Choroid plexus epithelial cell (primary cell): Measurements from ENCODE around the gene THSD7B.

Source experiments
- DNase-seq: peaks from one replicate; pipeline ENCODE4 v3.0.0-alpha.2; 2010; ENCODE audit warnings: low read depth
- H3K4me3 ChIP-seq: 2 replicates; pipeline ENCODE4 v1.5.1; 2011; ENCODE audit warnings: low read depth, mild to moderate bottlenecking, control low read depth, low read length, moderate library complexity
- TF ChIP-seq, protein P1 (sequence below): conservative IDR thresholded peaks from 2 replicates; pipeline ENCODE4 v1.5.1; 2011; ENCODE audit warnings: low read depth, mild to moderate bottlenecking, control low read depth, inconsistent platforms, low read length, moderate library complexity

THSD7B gene

GRCh38 chr2:137205324-137205723, 440.0 kb downstream of the THSD7B start:
- no peak for DNase-seq

DNA sequence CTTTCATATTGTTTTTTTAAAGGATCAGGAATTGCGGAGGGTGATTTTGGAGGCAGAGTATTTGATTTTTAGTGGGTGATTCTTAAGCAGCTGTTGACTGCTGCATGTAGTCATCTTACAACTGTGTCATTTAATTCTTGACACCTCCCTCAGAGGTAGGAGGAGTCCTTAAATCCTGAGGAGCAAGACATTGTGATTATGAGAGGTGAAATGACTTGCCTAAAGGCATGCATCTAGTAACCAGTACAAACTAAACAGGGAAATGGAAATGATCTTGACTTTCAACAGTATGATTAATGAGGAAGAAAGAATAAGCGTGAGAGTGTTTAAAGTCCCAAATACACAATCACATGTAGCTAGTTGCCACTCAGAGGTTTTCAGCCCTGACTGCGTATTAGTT, 440.7 kb downstream of the THSD7B start:
- no peak for DNase-seq
- TF ChIP-seq, protein P1, sequence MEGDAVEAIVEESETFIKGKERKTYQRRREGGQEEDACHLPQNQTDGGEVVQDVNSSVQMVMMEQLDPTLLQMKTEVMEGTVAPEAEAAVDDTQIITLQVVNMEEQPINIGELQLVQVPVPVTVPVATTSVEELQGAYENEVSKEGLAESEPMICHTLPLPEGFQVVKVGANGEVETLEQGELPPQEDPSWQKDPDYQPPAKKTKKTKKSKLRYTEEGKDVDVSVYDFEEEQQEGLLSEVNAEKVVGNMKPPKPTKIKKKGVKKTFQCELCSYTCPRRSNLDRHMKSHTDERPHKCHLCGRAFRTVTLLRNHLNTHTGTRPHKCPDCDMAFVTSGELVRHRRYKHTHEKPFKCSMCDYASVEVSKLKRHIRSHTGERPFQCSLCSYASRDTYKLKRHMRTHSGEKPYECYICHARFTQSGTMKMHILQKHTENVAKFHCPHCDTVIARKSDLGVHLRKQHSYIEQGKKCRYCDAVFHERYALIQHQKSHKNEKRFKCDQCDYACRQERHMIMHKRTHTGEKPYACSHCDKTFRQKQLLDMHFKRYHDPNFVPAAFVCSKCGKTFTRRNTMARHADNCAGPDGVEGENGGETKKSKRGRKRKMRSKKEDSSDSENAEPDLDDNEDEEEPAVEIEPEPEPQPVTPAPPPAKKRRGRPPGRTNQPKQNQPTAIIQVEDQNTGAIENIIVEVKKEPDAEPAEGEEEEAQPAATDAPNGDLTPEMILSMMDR, result no peak
- H3K4me3 ChIP-seq, result no peak overlapping the region

More at GRCh38 chr2:137205324-137205723, 440.0 kb downstream of the THSD7B start:
- TF ChIP-seq, protein P1, result no peak
- H3K4me3 ChIP-seq, result no peak overlapping the region

- no peak overlapping the region for H3K4me3 ChIP-seq
- DNase-seq, result no peak
- TF ChIP-seq, protein P1, result no peak
These were observed 441.7 kb downstream of the THSD7B start for GRCh38 chr2:137207030-137207429.

GRCh38 chr2:137208431-137208891, 443.1 kb downstream of the THSD7B start:
- TF ChIP-seq, protein P1, result no peak
- H3K4me3 ChIP-seq, result no peak overlapping the region
- DNase-seq, result peak; percentile 4

- no peak for DNase-seq
- TF ChIP-seq, protein P1, result no peak
These were observed 444.7 kb downstream of the THSD7B start for GRCh38 chr2:137210039-137210438.

DNA sequence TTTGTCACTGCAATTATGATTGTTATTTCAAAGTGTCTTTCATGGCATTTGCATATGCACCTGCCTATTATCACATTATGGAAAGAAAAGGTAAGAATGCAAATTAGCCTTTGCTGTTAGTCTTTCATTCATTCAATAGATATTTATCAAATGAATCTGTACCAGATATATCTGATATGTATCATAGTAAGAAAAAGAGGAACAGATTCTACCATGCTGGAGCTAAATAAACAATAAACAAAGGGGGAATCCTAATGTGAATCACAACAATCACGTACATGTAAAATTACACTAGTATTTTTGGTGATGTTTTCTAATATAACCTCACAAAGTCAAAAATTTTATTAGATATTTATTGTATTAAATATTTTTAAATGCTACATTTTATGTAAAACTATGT, 446.4 kb downstream of the THSD7B start:
- DNase-seq, result no peak
- TF ChIP-seq, protein P1, result no peak
- H3K4me3 ChIP-seq, result no peak overlapping the region

More at GRCh38 chr2:137210039-137210438, 444.7 kb downstream of the THSD7B start:
- no peak overlapping the region for H3K4me3 ChIP-seq

DNA sequence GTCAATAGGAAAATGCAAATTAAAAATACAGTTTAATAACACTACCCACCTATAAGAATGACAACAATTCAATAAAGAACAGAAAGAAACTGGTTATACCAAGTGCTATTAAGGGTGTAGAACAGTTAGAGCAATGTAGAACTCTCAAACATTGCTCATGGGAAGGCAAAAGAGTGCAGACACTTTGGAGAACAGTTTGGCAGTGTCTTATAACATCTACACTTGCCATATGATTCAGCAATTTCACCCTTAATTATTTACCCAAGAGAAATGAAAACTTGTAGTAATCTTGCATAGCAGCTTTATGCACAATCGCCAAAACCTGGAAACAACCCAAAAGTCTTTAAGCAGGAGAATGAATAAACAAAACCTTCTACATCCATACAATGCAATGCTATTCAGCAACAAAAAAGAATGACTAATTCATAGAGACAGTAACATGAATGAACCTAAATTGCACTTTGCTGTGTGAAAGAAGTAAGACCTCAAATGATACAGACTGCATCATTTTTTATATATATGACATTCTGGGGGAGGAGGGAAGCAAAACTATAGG, 455.2 kb downstream of the THSD7B start:
- peak; percentile 21 for DNase-seq
- TF ChIP-seq, protein P1, result no peak
- no peak overlapping the region for H3K4me3 ChIP-seq
